HEK293T (cell line): ENCODE results near the gene DTNB.

ENCODE experiments used
- CTCF ChIA-PET: fragments of 350-600 bp; formaldehyde crosslinking; extraction: SDS; loops from one replicate; lab custom pipeline; 2021; ENCODE audit warnings: antibody characterized with exemption, inconsistent platforms; lab: Yijun Ruan, JAX
- POLR2A ChIA-PET: fragments of 350-600 bp; formaldehyde crosslinking; extraction: SDS; loops from one replicate; lab custom pipeline; 2020; ENCODE audit warnings: antibody characterized with exemption, inconsistent platforms; lab: Yijun Ruan, JAX
- DNase-seq: peaks from one replicate; pipeline ENCODE4 v3.0.0; 2012; ENCODE audit warnings: mixed read lengths; ENCODE audit errors: extremely low spot score
- ARNT ChIP-seq: fragments of 450-650 bp; IDR thresholded peaks from 2 replicates; pipeline ENCODE4 v1.6.1; 2017; ENCODE audit warnings: mild to moderate bottlenecking
- BHLHE40 ChIP-seq: fragments of 450-650 bp; IDR thresholded peaks from 2 replicates; pipeline ENCODE4 v1.6.1; 2016; ENCODE audit warnings: mild to moderate bottlenecking, moderate library complexity, borderline replicate concordance
- CTBP1 ChIP-seq: fragments of 450-650 bp; IDR thresholded peaks from 2 replicates; pipeline ENCODE4 v1.6.1; 2016; ENCODE audit warnings: borderline replicate concordance
- ELF4 ChIP-seq: fragments of 450-650 bp; IDR thresholded peaks from 2 replicates; pipeline ENCODE4 v1.6.1; 2017; ENCODE audit warnings: antibody characterized with exemption
- FOXA1 ChIP-seq: fragments of 450-650 bp; IDR thresholded peaks from 2 replicates; pipeline ENCODE4 v1.6.1; 2016; ENCODE audit warnings: mild to moderate bottlenecking
- FOXK2 ChIP-seq: fragments of 450-650 bp; IDR thresholded peaks from 2 replicates; pipeline ENCODE4 v1.6.1; 2016; ENCODE audit warnings: mild to moderate bottlenecking
- FOXM1 ChIP-seq: fragments of 450-650 bp; IDR thresholded peaks from 2 replicates; pipeline ENCODE4 v1.6.1; 2017; ENCODE audit warnings: mild to moderate bottlenecking, borderline replicate concordance
- HDGF ChIP-seq: fragments of 450-650 bp; IDR thresholded peaks from 2 replicates; pipeline ENCODE4 v1.6.1; 2017; ENCODE audit warnings: antibody characterized with exemption, borderline replicate concordance
- L3MBTL2 ChIP-seq: fragments of 450-650 bp; conservative IDR thresholded peaks from 2 replicates; pipeline ENCODE4 v1.6.1; 2016; ENCODE audit warnings: mild to moderate bottlenecking
- LEF1 ChIP-seq: fragments of 450-650 bp; IDR thresholded peaks from 2 replicates; pipeline ENCODE4 v1.6.1; 2017; ENCODE audit warnings: mild to moderate bottlenecking, borderline replicate concordance
- NFRKB ChIP-seq: fragments of 450-650 bp; IDR thresholded peaks from 2 replicates; pipeline ENCODE4 v1.6.1; 2016; ENCODE audit warnings: mild to moderate bottlenecking, moderate library complexity
- SP1 ChIP-seq: fragments of 450-650 bp; IDR thresholded peaks from 2 replicates; pipeline ENCODE4 v1.6.1; 2017
- SUZ12 ChIP-seq: fragments of 450-650 bp; IDR thresholded peaks from 2 replicates; pipeline ENCODE4 v1.6.1; 2016; ENCODE audit warnings: mild to moderate bottlenecking
- TARDBP ChIP-seq: fragments of 450-650 bp; IDR thresholded peaks from 2 replicates; pipeline ENCODE4 v1.6.1; 2016
- ZNF384 ChIP-seq: fragments of 450-650 bp; IDR thresholded peaks from 2 replicates; pipeline ENCODE4 v1.6.1; 2016
- TF ChIP-seq, protein P1 (sequence below): fragments of 450-650 bp; IDR thresholded peaks from 2 replicates; pipeline ENCODE4 v1.6.1; 2016

Gene DTNB

DNA sequence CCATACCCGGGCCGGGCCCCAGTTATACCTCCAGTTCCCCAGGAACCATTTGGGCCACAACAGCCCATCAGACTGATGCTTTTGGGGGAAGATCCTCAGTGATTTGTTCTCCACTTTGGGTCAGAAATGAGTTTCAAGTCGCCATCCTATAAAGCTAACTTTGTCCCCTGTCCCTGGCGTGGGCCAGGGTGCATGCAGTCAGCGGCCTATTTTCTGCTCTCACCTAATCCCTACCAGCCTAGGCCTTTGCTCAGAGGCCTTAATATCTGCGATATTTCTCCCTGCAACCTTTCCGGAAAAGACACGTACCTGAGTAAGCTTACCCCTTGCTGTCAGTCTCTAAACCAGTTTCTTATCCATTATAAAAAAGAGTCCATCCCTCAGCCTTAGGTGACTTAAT is 338.9 kb downstream of the DTNB start:
- TF ChIP-seq ARNT (no peak), L3MBTL2 (no peak), SUZ12 (no peak), CTBP1 (no peak), BHLHE40 (no peak), FOXA1 (no peak), SP1 (no peak), ZNF384 (no peak), NFRKB (no peak), HDGF (no peak), FOXM1 (no peak), LEF1 (no peak), TARDBP (no peak)
- TF ChIP-seq, protein P1, sequence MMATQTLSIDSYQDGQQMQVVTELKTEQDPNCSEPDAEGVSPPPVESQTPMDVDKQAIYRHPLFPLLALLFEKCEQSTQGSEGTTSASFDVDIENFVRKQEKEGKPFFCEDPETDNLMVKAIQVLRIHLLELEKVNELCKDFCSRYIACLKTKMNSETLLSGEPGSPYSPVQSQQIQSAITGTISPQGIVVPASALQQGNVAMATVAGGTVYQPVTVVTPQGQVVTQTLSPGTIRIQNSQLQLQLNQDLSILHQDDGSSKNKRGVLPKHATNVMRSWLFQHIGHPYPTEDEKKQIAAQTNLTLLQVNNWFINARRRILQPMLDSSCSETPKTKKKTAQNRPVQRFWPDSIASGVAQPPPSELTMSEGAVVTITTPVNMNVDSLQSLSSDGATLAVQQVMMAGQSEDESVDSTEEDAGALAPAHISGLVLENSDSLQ: no peak
- ChIA-PET POLR2A (no interaction called here), CTCF (no interaction called here)
- DNase-seq: no peak

DNA sequence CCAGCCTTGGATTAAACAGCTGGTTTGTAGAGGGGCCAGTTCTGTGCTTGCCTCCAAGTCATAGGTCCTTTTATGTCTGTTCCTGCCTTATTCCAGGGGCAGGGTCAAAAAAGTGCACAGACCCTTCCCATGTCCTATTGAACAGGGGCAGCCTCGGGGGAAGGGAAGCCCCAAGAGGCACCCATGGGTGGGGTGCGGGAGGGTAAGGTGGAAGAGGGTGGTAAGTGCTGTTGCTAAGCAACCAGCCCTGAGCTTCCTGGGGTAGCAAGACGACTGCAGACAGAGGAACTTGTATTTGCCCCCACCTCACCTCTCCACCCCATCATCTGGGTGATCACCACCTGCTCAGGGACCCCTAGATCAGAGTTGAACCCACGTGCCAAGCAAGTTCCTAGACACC is 339.4 kb downstream of the DTNB start:
- POLR2A ChIA-PET: no interaction called here
- TF ChIP-seq BHLHE40: no peak
- TF ChIP-seq FOXA1: no peak
- no peak for TF ChIP-seq ZNF384
- no peak for TF ChIP-seq FOXM1
- no peak for TF ChIP-seq CTBP1
- no peak for TF ChIP-seq L3MBTL2
- CTCF ChIA-PET: no interaction called here
- DNase-seq: no peak

DNA sequence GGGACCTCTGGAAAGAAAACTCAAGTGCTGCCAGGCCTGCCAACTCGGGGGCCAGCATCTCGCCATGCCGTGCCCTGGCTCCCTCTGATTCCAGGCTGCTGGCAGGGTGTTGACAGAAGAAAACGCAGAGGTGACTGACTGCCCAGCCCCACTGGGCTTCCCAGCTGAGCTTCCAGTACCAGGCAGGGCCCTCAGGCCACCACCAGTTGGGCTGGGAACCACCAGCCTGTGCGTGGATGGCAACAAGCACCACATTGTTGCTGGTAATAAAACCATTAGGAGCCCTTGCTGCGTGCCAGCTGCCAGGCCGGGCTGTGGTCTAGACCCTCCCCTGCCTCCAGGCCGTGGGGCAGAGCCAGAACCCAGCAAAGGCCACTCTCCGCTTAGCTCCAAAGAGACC is 340.8 kb downstream of the DTNB start:
- DNase-seq: no peak
- CTCF ChIA-PET: no interaction called here
- POLR2A ChIA-PET: no interaction called here
- TF ChIP-seq ZNF384: no peak

DNA sequence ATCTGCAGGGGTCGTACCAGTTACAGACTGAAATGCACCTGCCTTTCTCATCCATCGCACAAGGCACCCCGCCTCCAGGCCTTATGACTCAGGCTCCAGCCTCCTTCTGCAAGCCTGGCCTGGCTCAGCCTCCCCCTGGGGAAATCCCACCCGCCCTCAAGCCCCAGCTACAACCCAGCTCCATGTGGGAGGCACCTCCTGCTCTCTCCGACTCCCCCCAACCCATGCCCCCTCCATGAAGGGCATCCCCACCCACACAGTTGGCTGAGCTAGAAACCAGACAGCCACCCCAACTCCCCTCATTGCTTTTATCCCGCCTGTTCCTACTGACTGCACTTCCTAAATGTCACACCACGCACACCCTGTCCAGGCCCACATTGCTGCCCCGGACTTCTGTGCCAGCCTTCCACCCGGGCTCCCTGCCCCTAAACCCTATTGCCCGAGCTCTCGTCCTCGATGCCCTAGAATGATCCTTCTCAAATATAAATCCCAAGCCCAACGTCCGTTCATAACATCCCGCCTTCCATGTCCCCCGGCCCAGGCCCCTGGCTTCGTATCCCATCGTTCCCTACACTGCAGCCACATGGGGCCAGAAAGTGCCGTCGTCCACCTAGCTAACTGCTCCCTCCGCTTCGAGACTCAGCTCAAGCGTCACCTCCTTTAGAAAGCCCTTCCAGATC is 341.6 kb downstream of the DTNB start:
- ChIA-PET CTCF (interaction anchor here (2.1 kb wide), 1 partner anchor 30 kb away, joined by 6 read pairs; no protein-coding TSS in a partner anchor), POLR2A (no interaction called here)
- TF ChIP-seq NFRKB (no peak), FOXA1 (no peak), FOXM1 (no peak), LEF1 (no peak), ZNF384 (no peak), HDGF (no peak), ARNT (no peak), L3MBTL2 (no peak), SUZ12 (no peak), BHLHE40 (no peak), CTBP1 (no peak), TARDBP (no peak)
- TF ChIP-seq, protein P1: no peak

DNA sequence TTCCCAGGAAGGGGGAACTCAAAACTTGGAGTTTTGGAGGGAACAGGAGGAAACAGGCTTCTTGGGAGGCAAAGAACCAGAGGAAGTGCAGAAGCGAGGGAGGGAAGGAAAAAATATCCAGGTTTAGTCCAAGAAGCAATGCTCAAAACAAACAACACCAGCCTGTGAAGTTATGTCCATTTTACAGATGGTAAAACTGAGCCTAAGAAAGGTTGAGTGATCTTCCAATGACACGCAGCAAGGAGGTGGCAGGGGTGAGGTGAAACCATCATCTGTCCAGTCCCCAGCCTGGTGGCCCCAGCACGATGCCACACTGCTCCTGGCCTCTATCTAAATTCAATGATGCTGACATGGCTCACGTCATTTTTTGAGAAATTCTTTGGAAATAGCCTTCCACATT is 342.4 kb downstream of the DTNB start:
- DNase-seq: no peak
- ChIA-PET POLR2A (no interaction called here), CTCF (interaction anchor here (2.1 kb wide), 1 partner anchor 31 kb away, joined by 6 read pairs; no protein-coding TSS in a partner anchor)
- TF ChIP-seq NFRKB (no peak), LEF1 (no peak), SUZ12 (no peak), FOXM1 (no peak), L3MBTL2 (no peak)
- TF ChIP-seq, protein P1: no peak

More for the DNA sequence above, 341.6 kb downstream of the DTNB start:
- no peak for DNase-seq

DNA sequence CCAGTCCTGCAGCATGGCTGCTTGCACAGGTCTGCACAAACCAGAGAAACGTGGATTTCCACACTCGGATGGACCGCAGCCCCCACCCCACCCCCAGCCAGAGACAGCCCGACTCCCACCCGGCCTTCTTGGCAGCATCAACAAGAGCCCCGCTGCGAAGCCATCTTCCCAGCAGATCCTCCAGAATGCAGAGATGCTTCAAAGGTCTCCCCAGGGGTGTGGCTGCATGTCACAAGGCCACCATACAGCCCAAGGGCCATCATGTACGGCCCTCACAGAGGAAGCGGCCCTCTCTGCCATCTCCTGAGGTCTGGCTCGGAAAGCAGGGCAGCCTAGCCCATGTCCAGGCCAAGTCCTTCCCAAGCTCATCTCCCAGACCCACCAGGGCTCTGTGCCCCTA is 343.1 kb downstream of the DTNB start:
- TF ChIP-seq CTBP1: no peak
- no peak for TF ChIP-seq NFRKB
- CTCF ChIA-PET: interaction anchor here (2.1 kb wide), 1 partner anchor 32 kb away, joined by 6 read pairs; no protein-coding TSS in a partner anchor
- DNase-seq: no peak
- POLR2A ChIA-PET: no interaction called here

DNA sequence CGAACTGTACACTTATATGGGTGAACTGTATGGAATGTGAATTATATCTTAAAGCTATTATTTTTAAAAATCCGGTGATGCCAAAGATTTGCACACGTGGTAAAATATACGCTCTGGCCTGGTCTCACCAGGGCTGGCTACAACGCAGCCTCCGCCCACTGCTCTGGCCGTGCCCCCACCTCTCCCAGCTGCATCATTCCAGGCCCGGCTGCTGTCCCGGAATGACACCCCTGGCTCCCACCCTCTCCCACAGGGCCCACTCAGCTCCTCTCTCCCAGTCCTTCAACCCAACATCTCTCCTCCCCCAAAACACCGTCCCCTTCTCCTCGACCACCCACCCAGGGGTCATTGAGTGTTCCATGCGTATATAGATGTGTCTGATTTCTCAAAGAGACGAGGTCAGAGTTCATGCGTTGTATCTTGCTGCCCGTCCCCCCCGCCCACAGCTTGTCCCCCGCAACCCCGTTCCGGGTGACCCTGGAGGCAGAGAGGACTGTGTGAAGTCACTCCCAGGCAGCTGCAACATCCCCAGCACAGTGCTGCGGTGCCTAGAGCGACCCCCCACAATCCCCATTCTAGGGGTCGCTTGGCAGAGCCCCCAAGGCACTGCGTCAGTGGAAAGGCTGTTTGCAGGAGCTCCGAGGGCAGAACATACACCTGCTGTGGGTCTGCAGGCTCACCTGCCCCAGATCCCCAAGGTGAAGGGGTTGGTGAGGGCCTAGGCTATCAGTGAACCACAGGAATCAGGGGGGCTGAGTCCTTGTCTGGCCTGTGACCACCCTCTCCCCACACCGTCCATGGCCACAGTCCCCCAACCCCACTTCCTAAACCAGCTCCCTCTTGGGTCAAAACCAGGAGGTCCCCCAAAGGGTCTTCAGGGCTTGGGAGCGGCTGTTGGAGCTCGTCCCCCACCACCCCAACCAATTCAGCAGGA is 345.0 kb downstream of the DTNB start:
- ChIA-PET POLR2A (interaction anchor here (1.1 kb wide), 1 partner anchor 10 kb away, joined by 3 read pairs; no protein-coding TSS in a partner anchor), CTCF (no interaction called here)
- no peak for TF ChIP-seq CTBP1
- TF ChIP-seq FOXM1: no peak
- no peak for TF ChIP-seq SUZ12
- no peak for TF ChIP-seq FOXA1
- no peak for TF ChIP-seq TARDBP
- TF ChIP-seq LEF1: no peak
- TF ChIP-seq BHLHE40: no peak
- no peak for TF ChIP-seq SP1
- TF ChIP-seq ZNF384: no peak
- TF ChIP-seq FOXK2: no peak
- TF ChIP-seq NFRKB: no peak
- TF ChIP-seq, protein P1: no peak
- no peak for TF ChIP-seq ELF4
- no peak for TF ChIP-seq HDGF
- DNase-seq: no peak
